Activated T-cell treated with anti-CD3 and anti-CD28 coated beads for 1 hour (primary cell): ENCODE results near the gene ZNF26.
A peak's percentile ranks its signal among the peaks of the same experiment; 100 is the strongest.
"Not testable (repeated sequence)": the region's sequence is repeated elsewhere in the genome, so short reads cannot be mapped to it uniquely, and the experiment has no call there.

Source experiments
- DNase-seq: peaks from one replicate; pipeline ENCODE4 v3.0.0-alpha.2; 2020; ENCODE audit warnings: low read depth

ZNF26 gene

DNA sequence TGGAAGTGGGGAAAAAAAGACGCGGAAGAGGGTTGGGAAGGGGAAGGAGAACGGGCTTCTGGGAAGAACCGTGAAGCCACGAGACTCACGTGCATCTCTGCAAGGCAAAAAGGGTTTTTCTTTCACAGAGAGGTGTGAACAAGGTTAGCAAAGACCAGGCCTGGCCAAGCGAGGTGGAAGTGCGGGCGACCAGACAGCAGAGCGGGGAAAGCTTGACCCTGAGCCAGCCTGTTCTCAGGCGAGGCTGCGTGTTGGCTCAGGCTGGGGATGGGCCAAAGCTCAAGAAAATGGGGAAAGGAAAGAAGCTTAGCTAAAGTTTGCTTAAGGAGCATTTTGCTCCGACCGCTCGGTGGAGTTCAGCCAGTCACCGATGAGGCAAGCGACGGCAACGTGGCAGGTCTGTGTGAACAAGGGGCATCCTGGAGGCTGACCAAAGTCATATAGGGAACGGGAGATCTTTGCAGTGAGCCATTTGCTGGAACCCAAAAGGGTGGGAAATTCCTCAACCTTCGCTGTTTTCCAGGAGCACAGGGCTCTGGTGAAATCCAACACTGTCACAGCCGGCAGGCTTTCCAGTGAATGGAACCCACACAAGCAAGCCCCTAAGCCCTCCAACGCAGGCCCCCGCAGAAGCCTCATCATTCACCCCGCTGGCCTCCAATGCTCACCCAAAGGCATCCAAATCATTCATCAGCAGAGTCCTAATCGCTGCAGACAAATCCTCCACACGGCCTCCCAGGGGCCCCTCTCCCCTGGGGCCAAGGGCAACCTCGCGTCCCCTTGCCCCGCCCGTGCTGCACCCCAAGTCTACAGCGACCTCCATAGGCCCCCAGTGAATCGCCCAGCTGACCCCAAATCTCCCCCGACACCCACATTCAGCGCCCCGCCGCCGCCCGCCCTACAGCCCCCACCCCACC lies 30.8 kb upstream of the ZNF26 start:
- DNase-seq: peak; percentile 2

DNA sequence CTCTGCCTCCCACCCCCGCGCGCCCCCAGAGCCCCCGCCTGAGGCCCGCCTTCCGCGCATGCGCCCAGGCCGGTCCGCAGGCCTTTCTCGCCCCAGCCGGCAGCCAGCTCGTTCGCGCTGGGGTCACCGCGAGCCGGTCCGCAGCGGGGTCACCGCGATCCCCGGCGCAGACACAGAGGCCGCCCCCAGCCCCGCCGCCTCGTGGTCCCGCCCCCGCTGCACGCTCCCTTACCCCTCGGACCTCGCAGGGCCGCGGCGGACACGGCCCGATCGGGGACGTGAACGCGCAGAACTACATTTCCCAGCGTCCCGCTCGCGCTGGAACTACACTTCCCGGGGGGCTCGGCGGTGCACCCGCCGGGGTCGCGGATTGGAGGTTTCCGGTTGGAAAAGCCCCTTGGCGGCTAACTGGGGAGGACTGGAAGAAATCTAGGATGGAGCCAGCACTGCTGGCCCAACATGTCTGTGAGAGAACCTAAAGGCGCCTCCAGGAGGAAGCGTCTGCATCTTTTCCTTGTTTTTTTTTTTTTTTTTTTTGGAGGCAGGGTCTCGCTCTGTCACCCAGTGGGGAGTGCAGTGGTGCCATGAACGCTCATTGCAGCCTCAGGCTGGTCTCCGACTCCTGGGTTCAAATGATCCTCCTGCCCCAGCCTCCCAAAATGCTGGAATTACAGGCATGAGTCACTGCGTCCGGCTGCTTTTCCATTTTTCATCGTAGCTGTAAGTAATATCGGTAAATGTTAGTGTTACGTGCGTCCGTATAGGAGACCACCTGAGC lies 30.0 kb upstream of the ZNF26 start, which contains the start of gene ZNF605:
TSS of gene ZNF605 (minus strand) at position 296 of the 778 bp plus-strand sequence. CDS start 10,671 bp downstream, outside the sequence.
- peak; percentile 75 for DNase-seq

DNA sequence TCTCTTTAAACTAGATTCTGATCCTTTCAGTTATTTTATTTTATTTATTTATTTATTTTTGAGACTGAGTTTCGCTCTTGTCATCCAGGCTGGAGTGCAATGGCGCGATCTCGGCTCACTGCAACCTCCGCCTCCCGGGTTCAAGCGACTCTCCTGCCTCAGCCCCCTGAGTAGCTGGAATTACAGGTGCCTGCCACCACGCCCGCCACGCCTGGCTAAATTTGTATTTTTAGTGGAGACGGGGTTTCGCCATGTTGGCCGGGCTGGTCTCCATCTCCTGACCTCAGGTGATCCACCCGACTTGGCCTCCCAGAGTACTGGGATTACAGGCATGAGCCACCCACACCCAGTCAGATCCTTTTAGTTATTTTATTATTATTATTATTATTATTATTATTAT lies 24.4 kb upstream of the ZNF26 start:
- DNase-seq: not testable (repeated sequence)

DNA sequence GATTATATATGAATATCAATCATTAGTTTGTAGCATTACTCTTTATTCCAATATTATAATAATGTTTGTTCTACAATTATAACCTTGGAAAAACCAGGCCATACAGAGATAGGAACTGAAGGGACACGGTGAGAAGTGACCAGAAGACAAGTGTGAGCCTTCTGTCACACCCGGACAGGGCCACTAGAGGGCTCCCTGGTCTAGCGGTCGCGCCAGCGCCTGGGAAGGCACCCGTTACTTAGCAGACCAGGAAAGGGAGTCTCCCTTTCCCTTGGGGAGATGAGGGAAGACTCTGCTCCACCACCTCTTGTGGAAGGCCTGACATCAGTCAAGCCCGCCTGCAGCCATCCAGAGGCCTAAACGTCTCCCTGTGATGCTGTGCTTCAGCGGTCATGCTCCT lies 22.2 kb upstream of the ZNF26 start:
- not testable (repeated sequence) for DNase-seq

DNA sequence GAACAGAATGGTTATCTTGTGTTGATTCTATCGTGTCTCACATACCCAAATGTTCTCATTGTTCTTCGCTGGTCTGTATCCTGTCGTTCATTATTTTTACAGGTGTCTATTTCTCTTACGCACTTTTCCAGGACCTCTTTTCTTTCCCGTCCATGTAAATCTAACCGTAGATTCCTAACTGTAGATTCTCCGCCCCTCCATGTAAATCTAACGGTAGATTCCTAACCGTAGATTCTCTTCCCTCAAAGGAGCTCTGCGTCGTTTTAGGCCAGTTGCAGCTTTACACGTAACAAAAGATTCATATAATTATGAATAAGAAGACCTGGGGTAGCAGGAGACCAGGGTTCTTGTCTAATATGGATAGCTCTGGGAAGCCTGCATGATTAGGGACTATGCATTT lies 20.4 kb upstream of the ZNF26 start:
- no peak for DNase-seq

DNA sequence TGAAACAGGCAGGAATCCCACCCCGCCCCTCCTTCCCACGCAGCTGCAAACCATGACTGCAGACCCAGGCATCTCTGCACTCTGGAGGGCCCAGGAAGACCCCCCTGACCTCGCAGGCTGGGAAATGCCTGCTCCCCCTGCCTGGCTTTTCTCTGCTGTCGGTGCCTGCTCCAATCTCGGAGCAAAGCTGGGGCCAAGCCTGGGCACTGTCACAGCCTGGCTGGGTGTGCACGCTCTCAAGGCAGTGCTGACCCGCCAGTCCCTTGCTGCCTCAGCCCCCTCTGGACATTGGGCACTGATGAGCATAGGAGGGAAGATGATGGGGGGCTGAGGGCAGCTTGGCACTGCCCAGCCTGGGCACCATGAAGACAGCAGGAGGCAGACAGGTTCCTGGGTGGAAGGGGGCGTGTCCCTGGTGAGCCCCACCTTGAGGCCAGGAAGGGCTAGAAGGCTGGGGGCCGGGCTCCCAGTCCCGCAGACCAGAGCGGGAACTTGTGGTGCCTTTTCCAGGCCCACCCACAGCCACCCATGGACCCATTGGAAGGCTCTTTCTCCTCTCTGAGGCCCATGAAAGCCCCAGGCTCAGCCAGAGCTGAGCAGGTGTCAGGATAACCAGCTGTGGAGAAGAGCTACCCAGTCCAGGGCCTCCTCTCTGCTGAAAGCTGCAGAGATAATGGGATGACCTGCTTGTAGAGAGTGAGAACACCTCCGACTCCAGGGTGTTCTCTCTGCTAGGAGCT lies 19.3 kb upstream of the ZNF26 start:
- DNase-seq: no peak

DNA sequence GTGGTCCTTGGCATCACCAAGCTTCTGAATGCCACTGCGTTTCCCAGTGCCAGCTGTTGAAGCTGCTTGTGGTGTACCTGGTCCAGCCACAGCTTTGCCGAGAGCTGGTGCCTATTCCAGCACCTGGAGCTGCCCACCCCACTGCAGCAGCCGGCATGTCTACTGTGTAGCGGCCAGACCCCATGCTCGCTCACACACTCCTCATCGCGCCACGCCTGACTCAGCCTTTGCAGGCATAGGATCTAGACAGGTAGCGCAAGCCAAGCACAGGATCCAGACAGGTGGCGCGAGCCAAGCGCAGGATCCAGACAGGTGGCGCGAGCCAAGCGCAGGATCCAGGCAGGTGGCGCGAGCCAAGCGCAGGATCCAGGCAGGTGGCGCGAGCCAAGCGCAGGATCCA lies 18.4 kb upstream of the ZNF26 start:
- no peak for DNase-seq

DNA sequence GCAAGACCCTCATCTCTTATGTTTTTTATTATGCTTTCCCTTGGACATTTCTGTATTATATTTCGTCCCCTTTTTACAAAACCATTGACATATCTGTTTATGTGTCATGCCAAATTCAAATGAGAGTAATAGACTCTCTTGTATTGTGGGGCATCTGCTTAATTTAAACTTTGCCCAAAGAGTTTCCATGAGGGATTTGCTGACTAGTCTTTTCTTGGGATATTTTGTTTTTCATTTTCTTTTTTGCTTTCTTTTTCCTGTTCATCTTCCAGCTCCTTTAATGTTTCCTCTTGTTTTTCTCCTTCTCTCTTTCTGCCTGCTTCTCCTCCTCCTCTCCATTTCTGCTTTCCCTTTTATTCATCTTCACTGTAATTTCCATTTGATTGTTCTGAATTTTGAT lies 13.8 kb upstream of the ZNF26 start:
- no peak for DNase-seq

DNA sequence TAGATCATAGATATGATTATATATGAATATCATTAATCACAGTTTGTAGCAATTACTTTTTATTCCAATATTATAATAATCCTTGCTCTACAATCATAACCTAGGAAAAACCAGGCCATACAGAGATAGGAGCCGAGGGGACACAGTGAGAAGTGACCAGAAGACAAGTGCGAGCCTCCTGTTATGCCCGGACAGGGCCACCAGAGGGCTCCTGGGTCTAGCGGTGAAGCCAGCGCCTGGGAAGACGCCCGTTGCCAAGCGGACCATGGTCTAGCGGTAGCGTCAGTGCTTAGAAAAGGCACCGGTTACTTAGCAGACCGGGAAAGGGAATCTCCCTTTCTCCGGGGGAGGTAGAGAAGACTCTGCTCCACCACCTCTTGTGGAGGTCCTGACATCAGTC lies 9.3 kb upstream of the ZNF26 start:
- DNase-seq: not testable (repeated sequence)

DNA sequence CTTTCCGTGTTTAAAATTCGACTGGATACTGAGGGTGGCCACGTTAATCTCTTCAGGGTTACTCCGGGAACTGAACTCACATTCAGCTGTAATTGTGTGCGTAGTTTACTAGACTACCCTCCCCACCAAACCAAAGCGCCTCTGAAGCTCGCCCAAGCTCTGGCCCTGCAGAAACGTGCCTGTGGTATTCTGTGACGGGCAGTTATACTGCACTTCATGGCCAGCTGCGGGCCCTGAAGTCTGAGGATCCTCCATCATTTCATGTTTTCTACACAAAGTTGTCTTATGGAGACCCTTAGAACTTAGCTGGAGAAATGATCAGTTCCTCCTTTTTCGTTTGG lies 688 bp downstream of the ZNF26 start:
- no peak for DNase-seq

DNA sequence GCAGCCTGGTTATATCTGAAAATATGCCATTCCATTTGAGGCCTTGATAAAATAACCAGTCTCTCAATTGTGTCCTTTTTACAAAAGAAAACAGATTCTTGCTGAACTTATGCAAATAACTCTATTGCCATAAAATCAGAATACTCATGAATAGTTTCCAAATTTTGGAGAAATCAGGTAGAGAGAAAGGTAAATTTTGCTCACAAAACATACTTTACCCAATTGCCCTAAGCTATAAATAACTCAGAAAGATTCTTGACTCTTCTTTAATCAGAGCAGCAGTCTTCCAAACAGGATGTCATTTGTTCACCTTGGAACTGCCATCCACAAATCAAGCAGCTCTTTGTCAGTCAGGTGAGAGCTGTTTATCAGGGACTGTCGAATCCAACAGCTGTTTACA lies 12.6 kb downstream of the ZNF26 start:
- no peak for DNase-seq

DNA sequence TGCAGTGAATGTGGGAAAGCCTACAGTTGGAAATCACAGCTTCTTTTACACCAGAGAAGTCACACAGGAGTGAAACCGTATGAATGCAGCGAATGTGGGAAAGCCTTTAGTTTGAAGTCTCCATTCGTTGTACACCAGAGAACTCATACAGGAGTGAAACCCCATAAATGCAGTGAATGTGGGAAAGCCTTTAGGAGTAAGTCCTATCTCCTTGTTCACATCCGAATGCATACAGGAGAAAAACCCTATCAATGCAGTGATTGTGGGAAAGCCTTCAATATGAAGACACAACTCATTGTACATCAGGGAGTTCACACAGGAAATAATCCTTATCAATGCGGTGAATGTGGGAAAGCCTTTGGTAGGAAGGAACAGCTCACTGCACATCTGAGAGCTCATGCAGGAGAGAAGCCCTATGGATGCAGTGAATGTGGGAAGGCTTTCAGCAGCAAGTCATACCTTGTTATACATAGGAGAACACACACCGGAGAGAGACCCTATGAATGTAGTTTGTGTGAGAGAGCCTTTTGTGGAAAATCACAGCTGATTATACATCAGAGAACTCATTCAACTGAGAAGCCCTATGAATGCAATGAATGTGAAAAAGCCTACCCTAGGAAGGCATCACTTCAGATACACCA lies 24.6 kb downstream of the ZNF26 start:
- DNase-seq: no peak

DNA sequence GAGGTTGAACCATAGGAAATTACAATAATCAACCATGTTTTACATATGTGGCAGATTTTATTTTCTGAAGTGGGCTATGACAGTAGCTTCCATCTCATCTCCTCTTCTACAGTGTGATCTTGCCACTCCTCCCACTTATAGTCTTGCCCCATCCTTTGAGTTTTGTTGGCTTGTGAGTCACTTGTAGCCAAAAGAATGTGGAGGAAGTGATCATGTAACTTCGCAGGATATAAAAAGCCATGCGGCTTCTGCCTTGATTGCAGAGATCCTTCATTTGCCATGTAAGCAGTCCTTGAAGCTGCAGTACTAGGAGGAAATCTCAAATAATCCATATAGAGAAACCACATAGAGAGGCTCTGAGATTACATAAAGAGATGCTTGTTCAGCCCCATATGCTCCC lies 37.4 kb downstream of the ZNF26 start:
- DNase-seq: no peak

DNA sequence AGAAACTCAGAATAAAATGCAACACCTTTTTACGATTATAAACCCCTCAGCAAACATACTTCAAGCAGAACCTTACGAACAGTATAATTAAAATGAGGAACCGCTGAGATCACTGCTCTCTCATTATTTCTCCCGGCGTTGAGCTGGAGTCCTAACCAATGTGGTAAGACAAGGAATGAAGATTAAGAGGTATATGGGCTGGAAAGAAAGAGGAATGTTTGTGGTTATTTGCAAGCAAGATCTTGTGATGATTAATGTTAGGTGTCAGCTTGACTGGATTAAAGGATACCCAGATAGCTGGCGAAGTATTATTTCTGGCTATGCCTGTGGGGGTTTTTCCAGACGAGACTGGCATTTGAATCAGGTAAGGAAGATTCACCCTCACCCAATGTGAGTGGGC lies 40.8 kb downstream of the ZNF26 start:
- DNase-seq: no peak

DNA sequence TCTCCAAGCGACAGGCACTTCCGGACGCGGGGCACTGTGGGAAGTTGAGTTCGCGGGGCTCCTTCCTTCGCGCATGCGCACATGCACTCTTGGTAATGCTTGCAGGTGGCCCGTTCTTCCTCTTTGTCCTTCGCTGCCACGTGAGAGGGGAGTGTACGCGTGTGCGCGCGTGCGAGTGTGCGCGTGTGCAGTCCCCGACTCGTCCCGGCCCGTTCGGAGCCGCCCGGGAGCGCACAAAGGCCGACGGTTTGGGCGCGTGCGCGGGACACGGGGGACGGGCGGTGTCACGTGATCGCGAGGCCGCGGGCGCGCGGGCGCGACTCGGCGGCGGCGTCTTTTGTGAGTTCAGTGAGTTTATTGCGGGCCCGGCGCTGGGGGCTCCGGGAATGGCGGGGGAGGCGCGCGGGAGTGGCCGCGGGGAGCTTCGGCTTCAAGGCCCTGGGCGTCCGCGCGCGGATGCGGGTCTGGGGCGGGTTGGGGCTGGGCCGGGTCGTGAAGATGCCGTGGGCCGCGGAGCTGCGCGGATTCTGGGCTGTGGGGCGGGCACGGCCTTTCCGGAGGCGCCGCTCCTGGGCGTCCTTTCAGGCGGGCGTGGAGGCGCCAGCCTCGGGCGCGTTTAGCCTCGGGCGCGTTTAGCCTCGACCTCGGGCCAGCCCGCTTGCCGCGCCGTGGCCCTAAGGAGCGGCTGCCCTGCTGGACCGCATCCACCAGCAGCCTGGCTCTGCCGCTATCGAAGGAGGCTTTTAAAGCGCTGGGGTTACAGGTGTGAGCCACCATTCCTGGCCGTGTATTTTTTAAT lies 51.2 kb downstream of the ZNF26 start, which contains the start of gene ZNF84:
TSS of gene ZNF84 (plus strand) at position 303 of the 799 bp plus-strand sequence. CDS start 3,959 bp downstream, outside the sequence.
- DNase-seq: peak; percentile 98

DNA sequence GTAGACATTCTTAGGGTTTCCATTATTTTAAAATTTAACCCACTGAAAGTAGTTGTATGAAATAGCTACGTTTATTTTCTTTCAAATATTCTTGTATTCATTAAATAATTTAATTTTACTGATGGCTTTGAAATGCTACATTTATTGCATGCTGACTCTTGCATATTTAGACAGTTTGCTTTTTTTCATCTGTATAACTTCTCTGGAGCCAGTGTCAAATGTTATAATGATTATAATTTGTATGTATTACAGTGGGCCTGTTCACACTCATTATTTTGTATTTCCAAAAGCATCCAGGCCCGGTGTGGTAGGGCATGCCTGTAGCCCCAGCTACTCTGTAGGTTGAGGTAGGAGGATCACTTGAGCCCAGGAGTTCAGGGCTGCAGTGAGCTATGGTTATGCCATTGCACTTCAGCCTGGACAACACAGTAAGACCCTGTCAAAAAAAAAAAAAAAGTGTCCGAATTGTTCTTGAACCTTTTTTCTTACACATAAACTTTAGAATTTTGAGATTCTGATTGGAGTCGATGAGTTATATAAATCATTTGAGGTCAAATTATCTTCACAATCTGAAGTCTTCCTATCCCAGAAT lies 52.0 kb downstream of the ZNF26 start:
- DNase-seq: no peak

DNA sequence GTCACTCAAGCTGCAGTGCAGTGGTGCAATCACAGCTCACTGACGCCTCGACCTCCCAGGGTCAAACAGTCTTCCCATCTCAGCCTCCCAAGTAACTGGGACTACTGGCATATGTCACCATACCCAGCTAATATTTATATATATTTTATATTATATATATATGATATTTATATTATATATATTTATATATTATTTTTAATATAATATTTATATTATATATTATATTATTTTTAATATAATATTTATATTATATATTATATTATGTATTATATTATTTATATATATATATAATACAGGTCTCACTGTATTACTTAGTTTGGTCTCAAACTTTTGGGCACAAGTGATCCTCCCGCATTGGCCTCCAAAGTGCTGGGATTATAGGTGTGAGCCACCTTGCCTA lies 60.5 kb downstream of the ZNF26 start:
- DNase-seq: no peak

DNA sequence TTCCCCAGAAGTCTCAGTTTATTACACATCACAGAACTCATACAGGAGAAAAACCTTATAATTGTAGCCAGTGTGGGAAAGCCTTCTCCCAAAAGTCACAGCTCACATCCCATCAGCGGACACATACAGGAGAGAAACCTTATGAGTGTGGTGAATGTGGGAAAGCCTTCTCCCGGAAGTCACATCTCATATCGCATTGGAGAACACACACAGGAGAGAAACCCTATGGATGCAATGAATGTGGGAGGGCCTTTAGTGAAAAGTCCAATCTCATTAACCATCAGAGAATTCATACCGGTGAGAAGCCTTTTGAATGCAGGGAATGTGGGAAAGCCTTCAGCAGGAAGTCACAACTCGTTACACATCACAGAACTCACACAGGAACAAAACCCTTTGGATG lies 71.3 kb downstream of the ZNF26 start:
- DNase-seq: no peak

DNA sequence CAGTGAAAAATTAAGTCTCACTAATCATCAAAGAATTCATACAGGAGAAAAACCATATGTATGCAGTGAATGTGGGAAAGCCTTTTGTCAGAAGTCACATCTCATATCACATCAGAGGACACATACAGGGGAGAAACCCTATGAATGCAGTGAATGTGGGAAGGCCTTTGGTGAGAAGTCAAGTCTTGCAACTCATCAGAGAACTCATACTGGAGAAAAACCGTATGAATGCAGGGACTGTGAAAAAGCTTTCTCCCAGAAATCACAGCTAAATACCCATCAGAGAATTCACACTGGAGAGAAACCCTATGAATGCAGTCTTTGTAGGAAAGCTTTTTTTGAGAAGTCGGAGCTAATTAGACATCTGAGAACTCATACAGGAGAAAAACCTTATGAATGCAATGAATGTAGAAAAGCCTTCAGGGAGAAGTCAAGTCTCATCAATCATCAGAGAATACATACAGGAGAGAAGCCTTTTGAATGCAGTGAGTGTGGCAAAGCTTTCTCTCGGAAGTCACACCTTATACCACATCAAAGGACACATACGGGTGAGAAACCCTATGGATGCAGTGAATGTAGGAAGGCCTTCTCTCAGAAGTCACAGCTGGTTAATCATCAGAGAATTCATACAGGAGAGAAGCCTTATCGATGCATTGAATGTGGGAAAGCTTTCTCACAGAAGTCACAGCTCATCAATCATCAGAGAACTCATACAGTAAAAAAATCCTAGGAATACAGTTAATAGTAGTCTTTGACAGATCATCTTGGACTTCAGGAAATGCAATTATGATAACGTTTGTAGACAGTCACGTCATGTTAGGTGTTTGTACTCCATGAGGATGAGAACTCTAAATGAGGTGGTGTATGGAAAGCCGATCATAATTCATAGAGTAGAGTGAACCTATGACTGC lies 72.3 kb downstream of the ZNF26 start:
- no peak for DNase-seq

DNA sequence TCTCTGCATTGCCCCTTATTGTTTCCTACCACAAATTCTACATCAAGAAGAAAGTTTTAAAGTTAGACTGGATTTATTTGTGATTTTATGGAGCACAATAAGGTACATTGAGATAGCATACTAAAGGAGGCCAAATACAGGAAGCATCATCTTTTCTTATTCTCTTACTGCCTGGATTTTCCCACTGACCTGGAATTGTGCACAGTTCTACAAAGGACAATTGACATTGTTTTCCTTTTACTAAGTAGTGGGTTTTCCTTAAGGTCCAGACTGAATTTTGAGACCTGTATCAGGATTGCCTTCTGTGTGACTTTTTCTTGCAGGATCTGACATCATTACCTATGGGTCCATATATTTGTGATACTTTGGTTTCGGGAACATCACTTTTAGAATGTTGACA lies 75.8 kb downstream of the ZNF26 start:
- no peak for DNase-seq
